HFF-Myc (cell line): ENCODE measurements around the gene CFAP45.

ENCODE experiments used
- DNase-seq: peaks from one replicate; pipeline ENCODE4 v3.0.0-alpha.2; 2011; ENCODE audit warnings: low read depth; ENCODE audit errors: extremely low read depth
- H3K4me3 ChIP-seq: replicated peaks from 2 replicates; pipeline ENCODE4 v1.5.1; 2011; ENCODE audit warnings: low read depth, mild to moderate bottlenecking, control low read depth, low read length
- CTCF ChIP-seq: IDR thresholded peaks from 2 replicates; pipeline ENCODE4 v1.5.1; 2012; ENCODE audit warnings: mild to moderate bottlenecking, low read depth, low read length, control low read depth; ENCODE audit errors: missing control alignments

Gene CFAP45

GRCh38 chr1:159918352-159919200, 18.6 kb upstream of the CFAP45 start:
- DNase-seq = no peak
- TF ChIP-seq CTCF = no peak
- H3K4me3 ChIP-seq = no peak overlapping the region

- no peak for TF ChIP-seq CTCF
- DNase-seq = no peak
These were observed 17.8 kb upstream of the CFAP45 start for GRCh38 chr1:159917533-159918351.

GRCh38 chr1:159916242-159917051, 16.5 kb upstream of the CFAP45 start:
- TF ChIP-seq CTCF = no peak
- H3K4me3 ChIP-seq = no peak overlapping the region
- no peak for DNase-seq

More at GRCh38 chr1:159917533-159918351, 17.8 kb upstream of the CFAP45 start:
- no peak overlapping the region for H3K4me3 ChIP-seq

- DNase-seq = no peak
These were observed 15.7 kb upstream of the CFAP45 start for GRCh38 chr1:159915571-159916241.

GRCh38 chr1:159914252-159915018, 14.5 kb upstream of the CFAP45 start:
- TF ChIP-seq CTCF = no peak
- DNase-seq = no peak

More at GRCh38 chr1:159915571-159916241, 15.7 kb upstream of the CFAP45 start:
- no peak for TF ChIP-seq CTCF
- no peak overlapping the region for H3K4me3 ChIP-seq

More at GRCh38 chr1:159914252-159915018, 14.5 kb upstream of the CFAP45 start:
- no peak overlapping the region for H3K4me3 ChIP-seq
